NCI-H1436 (cell line): Measurements from ENCODE around the gene HSPA12B.

ENCODE experiments used
- DNase-seq: peaks from one replicate; lab custom pipeline; 2025; lab: John Stamatoyannopoulos, UW

Gene HSPA12B

GRCh38 chr20:3732327-3733118 is at the start of gene HSPA12B:
Gene HSPA12B (plus strand): TSS chr20:3732685. CDS start chr20:3738675, 5,990 bp downstream.
- DNase-seq = no peak

- DNase-seq = no peak
Measured at GRCh38 chr20:3685341-3685740, 47.1 kb upstream of the HSPA12B start.

DNA sequence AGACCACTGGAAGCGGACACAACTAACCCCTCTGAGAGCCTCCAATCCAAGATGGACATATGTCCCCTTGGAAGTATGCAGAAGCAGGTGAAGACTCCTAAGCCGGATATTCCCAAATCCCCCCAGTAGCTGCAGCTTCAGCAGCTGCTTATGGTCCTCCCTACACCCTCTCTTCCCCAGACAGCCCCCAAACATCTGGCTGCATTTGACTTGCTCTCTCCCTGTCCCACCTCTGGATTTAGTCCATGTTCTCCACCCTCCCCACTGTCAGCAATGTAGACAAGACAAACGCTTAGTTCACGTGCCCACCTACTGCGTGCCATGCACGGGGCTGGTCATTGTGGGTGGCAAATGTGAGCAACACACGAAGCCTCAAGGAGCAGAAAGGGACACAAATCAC is 46.1 kb upstream of the HSPA12B start:
- DNase-seq = no peak

DNA sequence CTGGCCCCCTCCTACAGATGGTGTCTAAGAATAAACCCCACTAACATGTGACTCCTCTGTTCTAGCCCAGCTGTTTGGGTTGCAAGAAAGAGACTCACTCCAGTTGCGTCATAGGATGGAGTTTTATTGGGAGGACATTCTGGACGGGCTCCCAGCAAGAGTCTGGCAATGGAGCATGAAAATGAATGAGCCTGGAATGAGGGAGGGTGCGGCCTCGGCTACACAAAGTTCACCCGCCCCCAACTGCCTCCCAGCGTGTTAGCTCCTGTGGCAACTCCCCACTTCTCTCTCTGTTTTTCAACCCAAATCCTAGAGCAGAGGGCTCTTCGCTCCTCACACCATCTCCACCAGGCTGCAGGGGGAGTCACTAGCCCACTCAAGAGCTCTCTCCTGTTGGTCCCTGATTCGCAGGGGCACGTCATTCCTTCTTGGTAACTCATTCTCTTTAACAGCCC is 45.6 kb upstream of the HSPA12B start:
- DNase-seq = no peak

- DNase-seq = no peak
Measured at GRCh38 chr20:3687655-3688054, 44.8 kb upstream of the HSPA12B start.

DNA sequence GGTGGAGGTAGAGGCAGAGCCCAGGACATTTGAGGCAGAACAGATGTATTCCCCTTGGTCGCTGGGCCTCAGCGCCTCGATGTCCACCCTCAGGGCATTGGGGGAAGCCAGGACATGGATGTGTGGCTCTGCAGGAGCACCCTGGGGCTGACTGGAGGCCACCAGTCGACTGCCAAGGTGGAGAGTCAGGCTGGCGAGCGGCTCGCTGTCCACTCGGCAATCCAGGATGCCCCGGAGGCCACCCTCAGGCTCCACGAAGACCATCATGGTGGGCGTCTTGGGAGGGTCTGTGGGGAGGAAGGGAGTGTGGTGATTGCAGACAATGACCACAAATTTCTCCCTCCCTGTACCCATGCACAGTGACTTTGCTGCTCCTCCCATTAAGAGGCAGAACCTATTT is 42.5 kb upstream of the HSPA12B start:
- DNase-seq = no peak

- DNase-seq = no peak
Measured at GRCh38 chr20:3690413-3690812, 42.1 kb upstream of the HSPA12B start.

DNA sequence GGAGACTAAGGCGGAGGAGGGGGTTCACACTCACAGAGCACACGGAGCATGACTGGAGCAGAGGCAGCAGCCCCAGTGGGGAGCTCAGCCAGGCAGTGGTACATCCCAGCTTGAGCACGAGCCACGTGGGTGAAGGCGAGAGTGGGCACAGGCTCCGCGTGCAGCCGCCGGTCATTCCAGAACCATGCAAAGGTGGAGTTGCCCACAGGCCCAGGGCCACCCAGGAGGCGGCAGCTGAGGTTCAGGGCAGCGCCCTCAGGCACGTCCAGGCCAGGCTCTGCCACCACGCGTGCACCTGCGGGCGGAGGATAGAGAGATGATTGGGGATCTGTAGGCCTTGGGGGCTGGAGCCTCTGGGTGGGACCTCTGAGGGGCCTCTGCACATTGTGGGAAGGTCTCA is 41.2 kb upstream of the HSPA12B start:
- DNase-seq = no peak

DNA sequence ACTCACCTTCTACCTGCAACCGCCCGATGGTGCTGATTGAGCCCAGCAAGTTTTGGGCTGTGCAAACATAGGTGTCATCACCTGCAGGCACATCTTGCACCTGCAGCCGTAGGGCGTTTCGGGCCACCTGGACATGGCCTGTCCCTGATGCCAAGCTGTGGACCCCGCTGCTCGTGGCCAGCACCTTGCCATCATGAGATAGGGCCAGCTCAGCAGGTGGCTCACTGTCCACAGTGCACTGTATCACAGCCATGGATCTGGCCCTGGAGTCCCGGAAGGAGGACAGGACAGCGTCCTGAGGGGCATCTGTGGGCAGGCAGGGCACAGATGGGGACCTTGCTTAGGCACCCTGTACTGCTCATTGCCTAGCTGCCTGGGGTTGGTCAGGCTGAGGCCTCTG is 40.6 kb upstream of the HSPA12B start:
- DNase-seq = no peak

GRCh38 chr20:3692706-3693294 is 39.7 kb upstream of the HSPA12B start:
- no peak for DNase-seq

DNA sequence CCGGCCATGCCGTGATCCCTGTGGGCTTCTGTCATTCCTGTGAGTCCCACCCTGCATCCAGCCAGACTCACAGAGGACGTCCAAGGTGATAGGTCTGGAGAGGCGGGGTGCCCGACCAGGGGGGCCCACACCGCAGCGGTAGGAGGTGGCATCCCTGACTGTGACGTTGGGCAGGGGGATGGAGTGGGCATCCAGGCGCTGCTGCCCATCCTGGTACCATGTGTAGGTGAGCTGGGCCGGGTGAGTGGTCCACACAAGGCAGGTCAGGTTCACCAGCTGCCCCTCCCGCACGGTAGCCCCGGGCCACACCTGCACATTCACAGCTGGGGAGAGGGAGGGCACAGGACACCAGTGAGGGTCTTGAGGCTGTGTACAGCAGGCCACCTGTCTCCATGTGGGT is 39.1 kb upstream of the HSPA12B start:
- DNase-seq = no peak

DNA sequence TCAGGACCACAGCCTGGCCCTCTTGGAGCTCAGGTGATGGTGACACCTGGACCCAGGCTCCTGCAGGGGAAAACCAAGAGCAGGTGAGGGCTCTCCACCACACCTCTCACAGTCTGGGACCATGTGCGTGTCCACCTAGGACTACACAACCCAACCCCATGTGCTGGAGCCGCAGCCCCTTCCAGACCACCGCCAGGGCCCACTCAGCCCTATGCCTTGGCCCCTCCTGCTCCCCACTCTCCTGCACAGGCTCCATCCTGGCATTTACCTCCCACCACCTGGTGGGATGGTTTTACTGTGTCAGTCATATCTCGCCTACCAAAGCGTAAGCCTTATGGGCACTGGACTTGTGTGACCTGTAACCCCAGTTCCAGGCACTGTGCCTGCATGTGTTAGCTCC is 37.6 kb upstream of the HSPA12B start:
- no peak for DNase-seq

DNA sequence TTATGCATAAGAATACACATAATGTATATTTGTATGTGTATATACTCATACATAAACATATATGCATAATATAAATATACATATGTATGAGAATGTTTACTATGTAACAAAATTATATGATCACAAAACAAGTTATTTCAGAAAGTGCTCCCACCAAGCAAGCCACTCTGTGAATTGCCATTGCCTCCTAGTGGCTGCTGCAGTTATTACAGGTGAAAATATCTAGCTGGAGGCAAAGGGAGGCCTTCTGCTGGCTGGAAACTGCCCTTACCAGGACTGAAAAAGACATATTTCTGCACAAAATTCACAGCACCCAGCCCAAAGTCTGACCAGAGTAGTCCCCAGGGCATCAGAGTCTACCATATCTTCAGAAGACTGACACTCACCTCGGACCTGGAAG is 36.3 kb upstream of the HSPA12B start:
- no peak for DNase-seq

DNA sequence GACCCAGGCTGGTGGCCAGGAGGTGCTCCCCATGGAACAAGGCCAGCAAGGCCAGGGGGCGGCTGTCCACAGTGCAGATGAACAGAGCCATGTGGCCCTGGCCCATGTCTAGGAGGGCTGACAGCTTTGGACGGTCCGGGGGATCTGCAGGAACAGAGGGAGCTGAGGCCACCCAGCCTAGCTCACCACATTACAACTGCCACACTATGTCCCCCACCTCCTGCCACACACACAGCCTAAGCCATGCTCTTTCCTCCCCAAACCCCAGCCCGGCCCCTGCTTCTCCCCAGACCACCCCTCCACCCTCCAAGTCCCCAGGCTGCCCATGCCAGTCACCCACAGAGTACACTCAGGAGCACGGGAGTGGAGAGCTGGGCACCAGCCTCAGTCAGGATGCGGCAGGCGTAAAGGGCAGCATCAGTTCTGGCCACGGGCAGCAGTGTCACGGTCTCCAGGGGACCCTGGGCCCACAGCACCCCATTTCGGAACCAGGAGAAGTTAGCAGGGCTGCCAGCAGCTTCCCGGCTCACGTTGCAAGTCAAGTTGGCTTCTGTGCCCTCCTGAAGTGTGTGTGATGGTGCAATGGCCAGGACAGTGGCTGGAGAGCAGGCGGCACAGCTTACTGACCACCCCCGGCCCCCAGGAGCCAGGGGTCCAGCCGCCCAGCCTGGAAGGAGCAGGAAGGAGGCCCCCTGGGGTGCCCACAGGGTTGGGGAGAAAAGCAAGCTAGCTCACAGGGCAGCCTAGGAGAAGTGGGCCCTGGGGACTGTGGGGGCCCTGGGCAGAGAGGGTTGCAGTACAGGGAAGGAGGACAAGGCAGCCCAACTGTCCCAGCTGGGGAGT is 35.5 kb upstream of the HSPA12B start:
- DNase-seq = no peak

GRCh38 chr20:3697588-3698305 is 34.7 kb upstream of the HSPA12B start:
- no peak for DNase-seq

DNA sequence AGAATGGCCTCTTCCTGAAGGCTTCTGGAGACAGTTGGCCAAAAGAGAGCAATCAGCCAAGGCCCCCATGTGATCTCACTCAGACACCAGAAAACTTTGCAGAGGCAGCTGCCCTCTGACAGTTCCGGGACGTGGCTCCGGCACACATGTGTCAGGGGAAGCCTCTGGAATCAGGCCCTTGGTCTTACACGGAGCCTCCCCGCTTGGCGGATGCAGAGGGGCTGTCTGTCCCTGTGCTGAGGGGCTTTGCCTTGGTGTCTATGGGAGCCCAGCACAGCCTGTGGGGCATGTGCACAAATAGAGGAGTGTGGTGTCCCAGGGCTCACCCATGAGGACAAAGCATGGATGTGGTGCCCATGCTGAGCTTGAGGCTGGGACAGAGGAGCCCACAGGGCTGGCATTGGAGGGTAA is 33.9 kb upstream of the HSPA12B start:
- no peak for DNase-seq

- DNase-seq = no peak
Measured at GRCh38 chr20:3699037-3699436, 33.4 kb upstream of the HSPA12B start.

DNA sequence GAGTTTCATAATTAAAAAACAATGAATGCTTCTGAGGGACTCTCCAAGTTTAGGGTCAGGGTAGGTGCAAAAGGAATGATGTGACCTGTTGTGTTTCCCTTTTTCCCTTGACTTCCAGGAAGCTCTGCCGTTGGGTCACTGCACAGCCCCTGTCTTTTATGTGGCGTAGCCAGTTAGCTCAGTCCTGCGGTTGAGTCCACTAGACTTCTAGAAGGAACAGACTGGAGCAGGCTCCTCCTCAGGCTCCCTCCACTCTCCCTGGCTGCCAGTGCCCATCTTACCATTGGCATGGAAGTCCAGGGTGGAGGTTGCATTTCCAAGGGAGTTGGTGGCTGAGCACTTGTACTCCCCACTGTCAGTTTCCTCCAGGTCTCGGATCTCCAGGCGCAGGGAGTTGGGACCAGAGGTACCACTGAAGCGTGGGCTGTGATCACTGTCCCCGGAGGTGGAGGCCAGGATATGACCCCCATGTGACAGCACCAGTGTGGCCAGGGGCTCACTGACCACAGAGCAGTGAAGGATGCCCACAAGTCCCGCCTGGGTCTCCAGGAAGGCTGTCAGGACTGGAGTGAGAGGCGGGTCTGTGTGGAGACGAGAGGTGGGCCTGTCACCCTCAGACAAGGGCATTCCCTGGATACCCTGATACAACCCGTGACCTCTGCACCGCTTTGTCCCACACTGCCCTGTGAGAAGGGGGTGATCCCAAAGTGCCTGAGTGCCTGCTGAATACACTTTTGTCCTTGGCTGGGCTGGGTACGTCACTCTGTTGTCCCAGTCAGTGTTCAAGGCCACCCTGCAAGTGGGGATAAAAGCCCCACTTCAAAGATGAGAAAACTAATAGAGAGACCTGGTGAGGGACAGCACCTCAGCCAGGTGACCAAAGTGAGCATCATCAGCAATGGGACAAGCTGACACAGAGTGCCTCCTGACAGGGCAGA is 31.2 kb upstream of the HSPA12B start:
- DNase-seq = no peak

DNA sequence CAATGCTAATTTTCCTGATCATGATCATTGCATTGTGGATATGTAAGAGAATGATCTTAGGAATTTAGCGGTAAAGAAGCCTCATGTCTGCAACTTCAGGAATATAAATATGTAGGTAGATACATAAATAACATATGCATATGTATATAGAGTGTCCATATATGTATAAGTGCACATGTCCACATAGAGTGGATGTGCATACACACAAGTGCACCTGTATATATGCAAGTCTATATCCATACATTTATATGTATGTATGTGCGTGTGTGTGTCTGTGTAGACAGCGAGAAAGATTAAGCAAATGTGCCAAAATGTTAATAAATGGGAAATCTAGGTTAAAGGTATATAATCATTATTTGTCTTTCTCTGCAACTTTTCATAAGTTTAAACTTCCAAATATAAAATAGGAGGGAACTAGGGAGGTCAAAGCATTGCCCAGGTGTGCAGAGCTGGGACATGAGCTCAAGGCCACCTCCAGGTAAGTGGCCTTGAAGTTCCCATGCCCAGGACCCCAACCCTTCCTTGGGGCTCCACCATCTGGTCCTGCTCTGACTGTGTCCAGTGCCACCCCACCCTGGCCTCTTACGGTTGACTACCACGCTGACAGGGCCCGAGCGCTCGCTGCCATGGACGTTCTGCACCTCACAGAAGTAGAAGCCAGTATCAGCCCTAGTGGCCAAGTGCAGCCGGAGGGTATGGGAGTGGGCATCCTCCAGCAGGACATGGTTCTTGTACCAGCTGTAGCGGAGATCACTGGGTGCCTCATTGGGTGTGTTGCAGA is 29.7 kb upstream of the HSPA12B start:
- no peak for DNase-seq

DNA sequence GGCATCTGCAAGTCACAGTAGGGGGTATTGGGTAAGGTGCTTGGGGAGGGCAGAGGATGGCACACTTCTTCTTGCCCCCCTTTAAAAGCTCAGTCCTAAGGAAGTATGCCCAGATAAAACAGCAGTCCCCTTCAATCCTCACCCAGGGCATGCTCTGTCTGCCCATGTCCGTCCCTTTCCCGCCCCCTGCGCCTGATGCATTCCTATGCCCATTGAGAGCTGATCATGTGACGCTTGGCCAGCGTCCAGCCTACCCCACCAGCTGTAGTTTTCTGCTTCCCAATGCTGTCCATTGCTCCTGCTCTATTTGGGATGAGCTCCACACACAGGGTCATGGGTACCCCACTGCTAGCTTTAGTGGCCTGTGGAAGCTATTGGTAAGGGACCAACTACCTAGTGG is 28.4 kb upstream of the HSPA12B start:
- no peak for DNase-seq
